PC-3 (cell line): Measurements from ENCODE around the gene CDH22. TPM values are rescaled to one million over a fixed set of nuclear protein-coding genes. Genes with fewer than 3 reads are reported as not detected.

Source experiments
- ATAC-seq: fragments of 200-7000 bp; cut with Tn5 transposase; 2 replicates; pipeline ENCODE4 v1.9.1; 2020; ENCODE audit warnings: mild to moderate bottlenecking, moderate library complexity
- BruUV-seq: library from RNA; stranded (reverse); fragments of 400-500 nt; replicated peaks from 2 replicates; lab custom pipeline; 2021; lab: Mats Ljungman, UMichigan
- CTCF ChIA-PET: fragments of 300-600 bp; sonication (Branson Sonifier 250); formaldehyde crosslinking; loops from one replicate; lab custom pipeline; 2022; ENCODE audit warnings: antibody characterized with exemption; lab: Charles Lee
- POLR2A ChIA-PET: fragments of 300-600 bp; sonication (Branson Sonifier 250); formaldehyde crosslinking; loops from one replicate; lab custom pipeline; 2022; ENCODE audit warnings: antibody characterized with exemption; ENCODE audit not compliant: unreplicated experiment; lab: Charles Lee
- DNase-seq: peaks from one replicate; pipeline ENCODE4 v3.0.0-alpha.2; 2015
- H2AFZ ChIP-seq: fragments of 300-600 bp; sonication (generic); 2 replicates; pipeline ENCODE4 v1.6.0; 2016; ENCODE audit warnings: antibody characterized with exemption, low read length
- H3F3A ChIP-seq: fragments of 300-600 bp; sonication (generic); one replicate; pipeline ENCODE4 v1.6.0; 2017; ENCODE audit warnings: antibody characterized with exemption, low read length, control low read depth, mild to moderate bottlenecking; ENCODE audit not compliant: unreplicated experiment
- H3K27ac ChIP-seq: fragments of 300-600 bp; sonication (generic); 2 replicates; pipeline ENCODE4 v1.5.1; 2016; ENCODE audit warnings: mild to moderate bottlenecking, low read length
- H3K27me3 ChIP-seq: fragments of 300-600 bp; sonication (generic); 2 replicates; pipeline ENCODE4 v1.6.1; 2016; ENCODE audit warnings: low read length, mixed read lengths
- H3K36me3 ChIP-seq: fragments of 300-600 bp; sonication (generic); 2 replicates; pipeline ENCODE4 v1.6.1; 2016; ENCODE audit warnings: low read depth, mixed run types, low read length, mixed read lengths
- H3K4me1 ChIP-seq: fragments of 300-600 bp; sonication (generic); 2 replicates; pipeline ENCODE4 v1.5.1; 2016; ENCODE audit warnings: low read length; ENCODE audit not compliant: insufficient read depth
- H3K4me2 ChIP-seq: fragments of 300-600 bp; sonication (generic); 2 replicates; pipeline ENCODE4 v1.6.0; 2016; ENCODE audit warnings: low read length
- H3K4me3 ChIP-seq: fragments of 300-600 bp; sonication (generic); 2 replicates; pipeline ENCODE4 v1.5.1; 2016; ENCODE audit warnings: mild to moderate bottlenecking, low read length, mixed read lengths
- H3K79me2 ChIP-seq: fragments of 300-600 bp; sonication (generic); 2 replicates; pipeline ENCODE4 v1.6.1; 2017; ENCODE audit warnings: low read length, mixed read lengths
- H3K9ac ChIP-seq: fragments of 300-600 bp; sonication (generic); 2 replicates; pipeline ENCODE4 v1.6.0; 2016; ENCODE audit warnings: mild to moderate bottlenecking, low read length
- H3K9me2 ChIP-seq: fragments of 300-600 bp; sonication (generic); replicated peaks from 2 replicates; pipeline ENCODE4 v1.6.1; 2016; ENCODE audit warnings: mixed run types, low read length, mixed read lengths
- H3K9me3 ChIP-seq: fragments of 300-600 bp; sonication (generic); 2 replicates; pipeline ENCODE4 v1.6.1; 2016; ENCODE audit warnings: low read length, mixed read lengths
- H4K20me1 ChIP-seq: fragments of 300-600 bp; sonication (generic); 2 replicates; pipeline ENCODE4 v1.6.1; 2016; ENCODE audit warnings: low read length, mixed read lengths
- CTCF ChIP-seq: fragments of 300-600 bp; sonication (generic); conservative IDR thresholded peaks from 2 replicates; pipeline ENCODE4 v1.5.1; 2017; ENCODE audit warnings: antibody characterized with exemption, low read depth, mild to moderate bottlenecking, low read length
- EZH2 ChIP-seq: fragments of 300-600 bp; sonication (generic); IDR thresholded peaks from one replicate; pipeline ENCODE4 v1.6.1; 2017; ENCODE audit warnings: antibody characterized with exemption, mild to moderate bottlenecking, low read length; ENCODE audit not compliant: unreplicated experiment
- EZH2phosphoT487 ChIP-seq: fragments of 300-600 bp; sonication (generic); IDR thresholded peaks from 2 replicates; pipeline ENCODE4 v1.6.1; 2018; ENCODE audit warnings: mild to moderate bottlenecking, antibody characterized with exemption, low read length, borderline replicate concordance
- intact Hi-C: fragments of 100-400 bp; cut with micrococcal nuclease; formaldehyde crosslinking; loops from 2 replicates; pipeline ENCODE4 v1.9.0; 2023
- total RNA-seq: library from RNA; depleted of rRNA; stranded (reverse); fragments of >200 nt; gene quantifications from 2 replicates; pipeline ENCODE4 v1.2.3, GENCODE V29; 2014

CDH22 gene
- total RNA-seq, 1 experiment from 2014 or later, result not detected

- no peak overlapping the region for H2AFZ ChIP-seq
- H3K4me2 ChIP-seq, result no peak overlapping the region
- no peaks in the 10 kb centered on the region for H3K36me3 ChIP-seq
- no peak for DNase-seq
- no TSS peak for BruUV-seq
- no peaks in the 10 kb centered on the region for H3F3A ChIP-seq
- ATAC-seq, result no peak
- no peaks in the 10 kb centered on the region for H3K79me2 ChIP-seq
- H4K20me1 ChIP-seq, result no peaks in the 10 kb centered on the region
- H3K27ac ChIP-seq, result no peak overlapping the region
- no peaks in the 10 kb centered on the region for H3K4me1 ChIP-seq
- ChIA-PET CTCF (no interaction called here), POLR2A (no interaction called here)
- H3K4me3 ChIP-seq, result no peak overlapping the region
- intact Hi-C loops, result no loop called here
- no peak overlapping the region for H3K9ac ChIP-seq
- H3K27me3 ChIP-seq, result peaks cover 65% of the 10 kb centered on the region
- no peaks in the 10 kb centered on the region for H3K9me2 ChIP-seq
- TF ChIP-seq EZH2 (no peak), CTCF (no peak), EZH2phosphoT487 (no peak)
- no peaks in the 10 kb centered on the region for H3K9me3 ChIP-seq
Measured at GRCh38 chr20:46300281-46300680, 8.0 kb downstream of the CDH22 start.

- intact Hi-C loops, result no loop called here
- no peaks in the 10 kb centered on the region for H3K4me1 ChIP-seq
- H3K79me2 ChIP-seq, result no peaks in the 10 kb centered on the region
- BruUV-seq, result no TSS peak
- ChIA-PET CTCF (no interaction called here), POLR2A (no interaction called here)
- peaks cover 73% of the 10 kb centered on the region for H3K27me3 ChIP-seq
- ATAC-seq, result no peak
- TF ChIP-seq EZH2phosphoT487 (no peak), CTCF (no peak), EZH2 (no peak)
- no peak overlapping the region for H3K4me2 ChIP-seq
- H3K27ac ChIP-seq, result no peak overlapping the region
- H4K20me1 ChIP-seq, result no peaks in the 10 kb centered on the region
- no peaks in the 10 kb centered on the region for H3K9me3 ChIP-seq
- no peak overlapping the region for H3K9ac ChIP-seq
- H3K36me3 ChIP-seq, result no peaks in the 10 kb centered on the region
- H2AFZ ChIP-seq, result no peak overlapping the region
- H3K4me3 ChIP-seq, result no peak overlapping the region
- DNase-seq, result no peak
- no peaks in the 10 kb centered on the region for H3K9me2 ChIP-seq
- no peaks in the 10 kb centered on the region for H3F3A ChIP-seq
Measured at GRCh38 chr20:46299078-46299477, 9.2 kb downstream of the CDH22 start.

GRCh38 chr20:46298374-46298773 is 9.9 kb downstream of the CDH22 start:
- DNase-seq (no peak), ATAC-seq (no peak)
- intact Hi-C loops, result no loop called here
- Histone ChIP-seq H3K27ac (no peak overlapping the region), H3K36me3 (no peaks in the 10 kb centered on the region), H3K4me1 (no peaks in the 10 kb centered on the region), H3K4me3 (no peak overlapping the region), H3K9ac (no peak overlapping the region), H3K27me3 (peaks cover 78% of the 10 kb centered on the region), H3K4me2 (no peak overlapping the region), H4K20me1 (no peaks in the 10 kb centered on the region), H3K9me3 (no peaks in the 10 kb centered on the region), H3F3A (no peaks in the 10 kb centered on the region), H3K79me2 (no peaks in the 10 kb centered on the region), H2AFZ (no peak overlapping the region), H3K9me2 (no peaks in the 10 kb centered on the region)
- BruUV-seq, result no TSS peak
- ChIA-PET CTCF (no interaction called here), POLR2A (no interaction called here)
- TF ChIP-seq CTCF (no peak), EZH2phosphoT487 (no peak), EZH2 (no peak)
